IPS DF 6.9 (cell line): ENCODE measurements around the gene ASB3.
"Not testable (repeated sequence)": the region's sequence is repeated elsewhere in the genome, so short reads cannot be mapped to it uniquely, and the experiment has no call there.

Source experiments
- DNase-seq: peaks from one replicate; pipeline ENCODE4 v3.0.0-alpha.2; 2013; ENCODE audit warnings: low read depth, low spot score
- H3K27ac ChIP-seq: one replicate; pipeline ENCODE4 v1.5.1; 2013; ENCODE audit warnings: low read length, control low read depth
- H3K27me3 ChIP-seq: 2 replicates; pipeline ENCODE4 v1.6.1; 2013; ENCODE audit warnings: mild to moderate bottlenecking, low read length; ENCODE audit not compliant: control insufficient read depth, insufficient read depth
- H3K36me3 ChIP-seq: 2 replicates; pipeline ENCODE4 v1.6.1; 2013; ENCODE audit warnings: low read length; ENCODE audit not compliant: control insufficient read depth, insufficient read depth
- H3K4me1 ChIP-seq: 2 replicates; pipeline ENCODE4 v1.6.1; 2013; ENCODE audit warnings: low read length; ENCODE audit not compliant: control insufficient read depth, insufficient read depth
- H3K4me3 ChIP-seq: 2 replicates; pipeline ENCODE4 v1.5.1; 2013; ENCODE audit warnings: mild to moderate bottlenecking, low read length
- H3K9me3 ChIP-seq: 2 replicates; pipeline ENCODE4 v1.6.1; 2013; ENCODE audit warnings: low read length, inconsistent platforms; ENCODE audit not compliant: control insufficient read depth, insufficient read depth
- WGBS: extraction: QIAGEN DNeasy Blood & Tissue Kit; methylation state at CpG from one replicate; pipeline ENCODE4 v1.1.7; 2013; ENCODE audit warnings: mixed read lengths, missing lambda C conversion rate; ENCODE audit not compliant: insufficient read length, insufficient coverage; 5-methylcytosine and 5-hydroxymethylcytosine counted together

ASB3 gene

DNA sequence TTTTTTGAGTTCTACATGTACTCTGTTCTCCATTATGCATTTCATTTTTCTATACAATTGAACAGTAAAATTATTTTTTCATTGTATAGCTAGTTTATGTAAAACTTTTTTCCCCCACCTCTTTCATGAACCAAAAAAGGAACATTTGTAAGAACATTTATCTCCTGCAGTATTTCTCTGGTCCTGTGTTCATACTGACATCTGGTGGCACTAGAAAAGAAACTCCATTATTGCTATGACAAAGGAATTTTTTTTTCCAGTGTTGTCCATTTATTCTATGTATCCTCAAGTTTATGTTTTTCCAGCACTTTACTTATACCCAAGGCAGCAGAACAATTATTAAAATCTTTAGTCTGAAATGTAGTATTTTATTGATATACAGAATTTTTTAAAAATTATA, 46.6 kb downstream of the ASB3 start:
- Histone ChIP-seq H3K4me1 (no peaks in the 10 kb centered on the region), H3K9me3 (no peaks in the 10 kb centered on the region), H3K36me3 (no peaks in the 10 kb centered on the region), H3K4me3 (no peak overlapping the region), H3K27ac (no peak overlapping the region), H3K27me3 (no peaks in the 10 kb centered on the region)
- no peak for DNase-seq

GRCh38 chr2:53739032-53739431, 47.7 kb downstream of the ASB3 start:
- 0 out of 2 replicates have a peak, but pooled peaks cover under 1% of the 10 kb centered on the region for H3K36me3 ChIP-seq
- H3K27ac ChIP-seq: no peak overlapping the region
- H3K9me3 ChIP-seq: no peaks in the 10 kb centered on the region
- no peak for DNase-seq
- no peaks in the 10 kb centered on the region for H3K27me3 ChIP-seq
- no CpG with 5 or more reads among the region's 1 CpG for WGBS
- no peak overlapping the region for H3K4me3 ChIP-seq
- no peaks in the 10 kb centered on the region for H3K4me1 ChIP-seq

GRCh38 chr2:53737091-53737490, 49.7 kb downstream of the ASB3 start:
- DNase-seq: no peak
- 0 out of 2 replicates have a peak, but pooled peaks cover 2% of the 10 kb centered on the region for H3K36me3 ChIP-seq
- no peaks in the 10 kb centered on the region for H3K4me1 ChIP-seq
- no peaks in the 10 kb centered on the region for H3K9me3 ChIP-seq
- H3K27ac ChIP-seq: no peak overlapping the region
- H3K27me3 ChIP-seq: no peaks in the 10 kb centered on the region
- WGBS: no CpG with 5 or more reads among the region's 5 CpGs
- H3K4me3 ChIP-seq: no peak overlapping the region

- WGBS: no CpG with 5 or more reads among the region's 1 CpG
- Histone ChIP-seq H3K27me3 (no peaks in the 10 kb centered on the region), H3K4me1 (no peaks in the 10 kb centered on the region), H3K9me3 (no peaks in the 10 kb centered on the region), H3K27ac (no peak overlapping the region), H3K4me3 (no peak overlapping the region), H3K36me3 (0 out of 2 replicates have a peak, but pooled peaks cover 2% of the 10 kb centered on the region)
- no peak for DNase-seq
These were observed 57.5 kb downstream of the ASB3 start for GRCh38 chr2:53729143-53729762.

DNA sequence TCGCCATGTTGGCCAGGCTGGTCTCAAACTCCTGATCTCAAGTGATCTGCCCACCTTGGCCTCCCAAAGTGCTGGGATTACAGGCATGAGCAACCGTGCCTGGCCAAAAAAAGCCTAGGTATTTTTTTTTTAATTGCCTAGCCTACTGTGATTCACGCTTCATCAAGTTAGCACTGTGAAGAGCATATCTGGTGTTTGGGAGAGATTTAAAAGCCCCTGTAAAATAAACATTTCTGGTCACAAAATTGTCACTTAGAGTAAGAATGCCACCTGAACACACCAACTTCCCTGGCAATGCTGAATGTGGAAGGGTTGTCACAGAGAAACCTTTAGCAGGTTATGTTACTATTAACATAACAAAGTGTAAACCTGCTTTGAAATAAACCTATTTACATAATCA, 58.8 kb downstream of the ASB3 start:
- no peaks in the 10 kb centered on the region for H3K36me3 ChIP-seq
- H3K9me3 ChIP-seq: no peaks in the 10 kb centered on the region

DNA sequence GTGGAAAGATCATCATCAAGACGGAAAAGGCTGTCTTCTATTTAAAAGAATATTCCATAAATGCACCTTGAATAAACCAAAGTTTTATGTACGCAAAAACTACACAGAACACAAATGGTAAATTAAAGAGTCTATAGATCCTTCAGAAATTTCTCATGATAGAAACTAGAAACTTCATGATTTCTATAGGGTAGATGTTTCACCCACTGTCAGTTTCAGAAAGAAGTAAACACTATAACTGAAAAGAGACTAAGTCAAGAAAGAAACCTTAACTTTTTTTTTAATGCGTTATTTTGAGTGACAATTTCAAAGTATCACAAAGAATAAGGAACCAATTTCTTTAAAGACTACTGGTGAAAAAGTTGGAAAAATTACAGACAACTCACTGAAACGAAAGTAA, 61.1 kb downstream of the ASB3 start:
- no CpG with 5 or more reads among the region's 4 CpGs for WGBS
- DNase-seq: no peak
- Histone ChIP-seq H3K9me3 (no peaks in the 10 kb centered on the region), H3K4me3 (no peak overlapping the region), H3K36me3 (no peaks in the 10 kb centered on the region), H3K4me1 (no peaks in the 10 kb centered on the region), H3K27me3 (no peaks in the 10 kb centered on the region), H3K27ac (no peak overlapping the region)

More for the DNA sequence above, 58.8 kb downstream of the ASB3 start:
- H3K4me3 ChIP-seq: no peak overlapping the region
- no peaks in the 10 kb centered on the region for H3K27me3 ChIP-seq
- no CpG with 5 or more reads among the region's 3 CpGs for WGBS
- no peak overlapping the region for H3K27ac ChIP-seq
- H3K4me1 ChIP-seq: no peaks in the 10 kb centered on the region
- no peak for DNase-seq

DNA sequence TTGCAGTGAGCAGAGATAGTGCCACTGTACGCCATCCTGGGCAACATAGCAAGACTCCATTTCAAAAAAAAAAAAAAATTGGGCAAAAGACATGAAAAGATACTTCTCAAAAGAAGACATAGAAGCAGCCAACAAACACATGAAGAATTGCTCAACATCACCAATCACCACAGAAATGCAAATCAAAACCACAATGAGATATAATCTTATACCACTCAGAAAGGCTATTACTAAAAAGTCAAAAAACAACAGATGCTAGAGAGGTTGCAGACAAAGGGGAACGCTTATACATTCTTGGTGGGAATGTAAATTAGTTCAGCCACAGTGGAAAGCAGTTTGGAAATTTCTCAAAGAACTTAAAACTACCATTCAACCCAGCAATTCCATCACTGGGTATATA, 62.2 kb downstream of the ASB3 start:
- DNase-seq: no peak
- no peaks in the 10 kb centered on the region for H3K27me3 ChIP-seq
- no peaks in the 10 kb centered on the region for H3K36me3 ChIP-seq
- no peak overlapping the region for H3K27ac ChIP-seq
- no CpG with 5 or more reads among the region's 2 CpGs for WGBS
- H3K9me3 ChIP-seq: no peaks in the 10 kb centered on the region
- H3K4me1 ChIP-seq: no peaks in the 10 kb centered on the region
- no peak overlapping the region for H3K4me3 ChIP-seq

- H3K4me3 ChIP-seq, H3K27ac ChIP-seq, H3K9me3 ChIP-seq, H3K4me1 ChIP-seq, H3K27me3 ChIP-seq, H3K36me3 ChIP-seq, DNase-seq: not testable (repeated sequence)
- WGBS: no CpG with 5 or more reads among the region's 3 CpGs
These were observed 65.8 kb downstream of the ASB3 start for GRCh38 chr2:53720944-53721343.

DNA sequence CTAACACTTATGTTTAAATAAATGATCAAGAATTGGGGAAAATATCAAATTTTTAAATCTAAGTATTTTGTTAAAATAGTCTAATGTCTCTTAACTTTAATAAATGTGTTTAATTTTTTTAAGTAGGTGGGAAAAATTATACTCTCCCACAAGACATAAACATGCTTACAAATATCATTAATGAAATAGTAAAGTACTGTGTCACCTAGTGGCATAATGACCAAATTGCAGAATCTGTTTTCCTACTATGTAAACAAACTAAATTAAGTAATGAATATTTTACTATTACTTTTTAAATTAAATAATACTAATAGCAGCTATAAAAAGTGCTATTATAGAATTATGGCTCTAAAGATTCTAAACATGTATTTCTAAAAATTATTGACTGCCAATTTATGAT, 71.2 kb downstream of the ASB3 start:
- no peaks in the 10 kb centered on the region for H3K4me1 ChIP-seq
- no peak for DNase-seq
- no peak overlapping the region for H3K4me3 ChIP-seq
- H3K27ac ChIP-seq: no peak overlapping the region
- no peaks in the 10 kb centered on the region for H3K27me3 ChIP-seq
- no peaks in the 10 kb centered on the region; the same call in 1 of the 2 replicates for H3K36me3 ChIP-seq
- no peaks in the 10 kb centered on the region; the same call in 1 of the 2 replicates for H3K9me3 ChIP-seq

DNA sequence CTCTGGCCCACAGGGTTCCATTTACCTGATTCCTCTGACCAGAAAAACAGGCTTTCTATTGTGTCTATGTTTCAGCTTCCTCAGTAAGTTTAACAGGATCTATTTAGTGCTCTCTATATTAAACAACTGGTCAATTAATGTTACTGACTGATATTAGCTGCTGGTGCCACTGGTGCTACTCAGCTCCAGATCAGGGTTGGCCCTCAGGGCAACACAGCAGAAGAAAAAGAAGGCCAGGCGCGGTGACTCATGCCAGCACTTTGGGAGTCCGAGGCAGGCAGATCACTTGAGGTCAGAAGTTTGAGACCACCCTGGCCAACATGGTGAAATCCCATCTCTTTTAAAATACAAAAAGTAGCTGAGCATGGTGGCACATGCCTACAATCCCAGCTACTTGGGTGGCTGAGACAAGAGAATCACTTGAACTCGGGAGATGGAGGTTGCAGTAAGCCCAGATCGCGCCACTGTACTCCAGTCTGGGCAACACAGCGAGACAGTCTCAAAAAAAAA, 75.4 kb downstream of the ASB3 start:
- Histone ChIP-seq H3K4me3 (no peak overlapping the region), H3K27ac (no peak overlapping the region), H3K9me3 (no peaks in the 10 kb centered on the region), H3K36me3 (no peaks in the 10 kb centered on the region; the same call in 1 of the 2 replicates), H3K27me3 (no peaks in the 10 kb centered on the region), H3K4me1 (no peaks in the 10 kb centered on the region)
- DNase-seq: no peak
- no CpG with 5 or more reads among the region's 7 CpGs for WGBS

GRCh38 chr2:53708988-53709387, 77.8 kb downstream of the ASB3 start:
- Histone ChIP-seq H3K4me1 (no peaks in the 10 kb centered on the region), H3K4me3 (no peak overlapping the region), H3K9me3 (no peaks in the 10 kb centered on the region), H3K36me3 (no peaks in the 10 kb centered on the region; the same call in 1 of the 2 replicates), H3K27ac (no peak overlapping the region), H3K27me3 (no peaks in the 10 kb centered on the region)
- DNase-seq: no peak
